Erythroblast (primary cell): Measurements from ENCODE around the gene SBF2.
A peak's percentile ranks its signal among the peaks of the same experiment; 100 is the strongest.

Source experiments
- DNase-seq, 2 experiments: peaks; one replicate each; lab custom pipeline; 2025; lab: John Stamatoyannopoulos, UW
- GATA1 ChIP-seq: IDR thresholded peaks from 2 replicates; pipeline ENCODE4 v1.6.1; 2011; ENCODE audit warnings: low read depth, mild to moderate bottlenecking, control low read depth, low read length, moderate library complexity
- POLR2A ChIP-seq: IDR thresholded peaks from 2 replicates; pipeline ENCODE4 v1.6.1; 2011; ENCODE audit warnings: mild to moderate bottlenecking, low read length

SBF2 gene

DNA sequence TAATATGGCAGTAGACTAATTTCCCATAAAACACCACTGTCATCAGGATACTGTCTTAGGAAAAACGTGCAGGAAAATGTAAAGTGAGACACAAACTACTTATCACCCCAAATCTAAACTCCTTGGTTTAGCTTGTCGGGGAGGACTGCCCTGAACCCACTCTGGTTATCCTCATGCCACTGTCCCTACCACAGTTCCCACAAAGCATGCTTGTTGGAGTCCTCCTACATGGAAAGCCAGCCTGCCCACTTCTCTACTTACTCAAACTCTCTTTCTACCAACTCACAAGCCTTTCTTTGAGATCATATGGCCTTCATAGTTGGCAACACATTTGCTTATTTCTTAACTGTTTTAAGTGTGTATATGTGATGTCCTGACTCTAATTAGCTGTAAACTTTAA lies 451.1 kb downstream of the SBF2 start:
- no peak for TF ChIP-seq GATA1
- no peak for TF ChIP-seq POLR2A
- DNase-seq = no peak

DNA sequence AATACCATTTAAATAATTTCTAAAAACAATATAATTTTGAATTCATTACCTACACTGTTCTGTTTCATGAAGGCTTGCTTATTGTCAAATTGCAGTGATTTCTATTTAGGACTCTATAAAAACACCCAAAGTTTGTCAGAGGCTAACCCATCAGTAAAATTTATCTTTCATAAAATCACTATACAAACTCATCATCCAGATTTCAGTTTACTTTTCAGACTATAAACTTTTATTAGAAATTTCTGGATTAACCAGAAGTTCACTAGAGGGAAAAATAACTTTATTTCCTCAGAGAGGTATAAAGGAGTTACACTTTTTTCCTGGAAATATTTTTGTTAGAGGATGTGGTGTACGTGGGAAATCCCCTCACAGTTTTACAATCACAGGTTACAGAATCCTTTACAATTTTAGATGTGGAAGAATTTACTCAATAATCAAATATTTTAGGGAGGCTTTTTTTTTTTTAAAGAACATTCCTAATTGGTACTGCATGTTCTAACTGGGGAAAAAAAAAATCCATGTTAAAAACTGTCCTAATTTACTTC lies 453.5 kb downstream of the SBF2 start:
- DNase-seq = no peak
- TF ChIP-seq POLR2A (no peak), GATA1 (no peak)

DNA sequence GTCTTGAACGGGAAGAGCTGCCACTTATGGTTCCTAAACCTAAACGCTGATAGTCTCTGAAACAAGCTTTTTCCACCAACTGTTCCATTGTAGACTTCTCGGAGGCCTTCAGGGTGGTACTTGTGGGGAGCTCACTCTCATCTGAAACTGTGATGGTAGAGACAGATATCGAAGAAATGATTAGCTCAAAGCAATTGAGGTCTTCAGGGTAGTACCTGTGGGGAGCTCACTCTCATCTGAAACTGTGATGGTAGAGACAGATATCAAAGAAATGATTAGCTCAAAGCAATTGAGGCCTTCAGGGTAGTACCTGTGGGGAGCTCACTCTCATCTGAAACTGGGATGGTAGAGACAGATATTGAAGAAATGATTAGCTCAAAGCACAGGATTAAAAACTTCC lies 454.5 kb downstream of the SBF2 start:
- no peak for DNase-seq
- TF ChIP-seq POLR2A (no peak), GATA1 (no peak)

DNA sequence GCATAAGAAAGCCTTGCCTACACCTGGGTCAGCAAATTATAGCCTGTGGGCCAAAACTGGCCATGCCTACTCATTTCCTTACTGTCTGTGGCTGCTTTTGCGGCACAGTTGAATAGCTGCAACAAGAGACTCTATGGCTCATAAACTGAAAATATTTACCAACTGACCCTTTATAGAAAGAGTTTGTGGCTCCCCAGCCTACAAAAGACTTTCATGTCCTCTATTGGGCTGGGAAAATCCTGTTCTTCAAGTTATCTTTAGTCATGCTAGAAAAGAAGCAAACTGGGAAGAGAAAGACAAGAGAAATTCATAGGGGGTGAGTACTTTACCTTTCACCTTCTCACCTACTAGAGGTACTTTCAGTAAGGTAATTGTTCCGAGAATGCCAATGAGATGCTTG lies 455.1 kb downstream of the SBF2 start:
- no peak for TF ChIP-seq POLR2A
- TF ChIP-seq GATA1 = no peak
- DNase-seq = no peak

DNA sequence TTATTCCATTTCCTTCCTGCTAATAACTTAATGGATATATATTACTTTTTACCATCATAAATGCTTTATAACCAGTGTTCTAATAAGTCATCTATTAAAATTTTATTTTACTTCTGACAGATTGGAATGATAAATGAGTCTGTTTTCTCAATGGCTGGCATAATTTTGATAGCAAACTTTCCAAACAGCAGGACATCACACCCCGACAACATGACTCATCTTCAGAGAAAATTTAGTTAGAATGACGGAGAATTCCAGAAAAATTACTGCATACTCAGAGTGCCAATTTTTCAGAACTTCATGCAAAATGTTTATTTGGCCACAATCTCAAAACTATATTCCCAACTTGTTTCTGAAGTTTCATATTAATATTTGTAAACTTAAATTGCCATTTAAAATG lies 455.8 kb downstream of the SBF2 start:
- DNase-seq = no peak
- TF ChIP-seq GATA1 (no peak), POLR2A (no peak)

DNA sequence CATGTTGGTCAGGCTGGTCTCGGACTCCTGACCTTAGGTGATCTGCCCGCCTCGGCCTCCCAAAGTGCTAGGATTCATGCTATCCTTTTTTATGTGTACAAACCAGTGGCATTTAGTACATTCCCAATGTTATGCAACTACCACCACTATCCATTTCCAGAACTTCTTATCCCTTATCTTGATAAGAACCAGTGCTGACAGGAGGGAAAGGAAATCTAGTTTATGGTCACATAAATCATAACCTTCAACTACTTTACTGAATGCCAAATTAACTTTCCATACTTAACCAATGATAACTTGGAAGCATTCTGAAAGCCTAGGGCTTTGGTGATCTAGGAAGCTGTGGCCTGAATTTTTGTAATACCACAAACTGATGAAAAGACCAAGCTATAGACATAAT lies 459.7 kb downstream of the SBF2 start:
- TF ChIP-seq GATA1 (no peak), POLR2A (no peak)
- DNase-seq = no peak

DNA sequence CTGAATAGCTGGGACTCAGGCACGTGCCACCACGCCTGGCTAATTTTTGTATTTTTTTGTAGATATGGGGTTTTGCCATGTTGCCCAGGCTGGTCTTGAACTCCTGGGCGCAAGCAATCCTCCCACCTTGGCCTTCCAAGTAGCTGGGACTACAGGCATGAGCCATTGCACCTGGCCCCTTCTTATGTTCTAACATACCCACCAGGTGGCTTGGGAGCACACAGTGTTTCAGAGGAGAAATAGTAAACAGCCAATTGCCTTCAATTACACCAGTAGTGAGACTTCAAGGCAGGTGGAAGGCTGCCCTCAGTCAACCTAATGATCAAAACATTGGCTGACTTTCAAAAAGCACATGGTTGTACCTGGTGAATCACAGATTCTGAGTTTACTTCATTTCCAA lies 462.9 kb downstream of the SBF2 start:
- DNase-seq = no peak

DNA sequence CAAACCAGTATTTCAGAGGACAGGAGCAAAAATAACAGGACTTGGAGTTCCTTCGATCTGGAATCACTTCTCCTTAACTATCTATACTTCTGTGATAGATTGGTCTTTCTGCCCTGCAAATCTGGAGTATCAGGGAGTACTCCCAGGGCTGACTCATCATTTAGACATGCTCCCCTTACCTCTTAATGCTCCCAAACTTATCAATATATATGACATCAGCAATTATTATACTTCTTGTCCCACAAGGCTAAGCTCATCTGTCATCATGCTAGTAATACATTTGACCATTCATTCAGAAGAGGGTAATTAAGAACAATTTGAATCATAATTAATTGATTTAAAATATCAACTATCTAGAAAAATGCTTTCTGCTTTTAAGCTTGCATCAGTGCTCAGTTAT lies 466.3 kb downstream of the SBF2 start:
- no peak for DNase-seq
- no peak for TF ChIP-seq POLR2A
- TF ChIP-seq GATA1 = no peak

More for the DNA sequence above, 462.9 kb downstream of the SBF2 start:
- TF ChIP-seq POLR2A = no peak

DNA sequence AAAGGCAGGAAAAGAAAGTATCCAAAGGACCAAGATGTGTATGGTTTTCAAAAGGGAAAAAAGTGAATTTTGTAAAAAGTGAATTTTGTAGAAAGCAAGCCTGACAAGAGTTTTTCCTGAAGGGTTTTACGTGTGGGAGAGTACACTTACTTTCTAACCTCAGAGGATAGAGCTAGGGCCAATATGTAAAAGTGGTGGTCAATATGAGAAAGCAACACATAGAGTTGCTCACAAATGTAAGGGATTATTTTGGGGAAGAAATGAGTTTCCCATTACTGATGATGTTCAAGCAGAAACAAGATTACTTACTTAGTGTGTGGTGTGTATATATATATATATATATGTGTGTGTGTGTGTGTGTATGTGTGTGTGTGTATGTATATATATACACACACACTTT lies 467.6 kb downstream of the SBF2 start:
- TF ChIP-seq POLR2A (no peak), GATA1 (no peak)
- no peak for DNase-seq

DNA sequence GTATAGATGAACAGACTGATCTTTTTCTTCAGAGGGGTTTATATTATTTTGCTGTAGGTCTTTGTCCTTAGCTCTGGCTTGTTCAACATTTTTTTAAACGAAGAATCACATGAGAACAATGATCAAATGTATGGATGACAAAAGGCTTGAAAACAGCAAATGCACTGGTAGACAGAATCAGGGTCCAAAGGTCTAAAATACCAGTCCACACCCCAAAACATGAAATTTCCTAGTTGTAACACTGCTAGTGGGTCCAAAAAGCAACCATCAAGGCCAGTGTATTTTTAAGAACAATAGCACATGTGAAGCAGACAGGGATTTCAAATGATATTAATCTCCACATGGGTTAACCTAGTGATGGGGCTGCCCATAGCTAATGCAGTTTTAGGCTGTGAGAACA lies 468.1 kb downstream of the SBF2 start:
- TF ChIP-seq POLR2A = no peak
- no peak for TF ChIP-seq GATA1

DNA sequence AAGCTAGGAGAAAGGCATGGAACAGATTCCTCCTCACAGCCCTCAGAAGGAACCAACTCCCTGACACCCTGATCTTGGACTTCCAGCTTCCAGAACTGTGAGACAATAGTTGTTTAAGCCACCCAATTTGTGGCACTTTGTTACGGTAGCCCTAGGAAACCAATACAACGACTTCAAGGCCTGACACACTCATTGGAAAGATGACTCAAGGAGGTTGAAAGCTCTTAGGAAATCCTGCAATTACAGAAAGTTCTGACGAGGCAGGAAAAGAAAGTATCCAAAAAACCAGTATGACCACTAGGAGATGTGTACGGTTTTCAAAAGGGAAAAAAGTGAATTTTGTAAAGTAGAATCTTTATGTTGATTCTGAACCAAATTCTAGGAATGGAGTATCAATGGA lies 468.7 kb downstream of the SBF2 start:
- TF ChIP-seq POLR2A (no peak), GATA1 (no peak)
- no peak for DNase-seq

More for the DNA sequence above, 468.1 kb downstream of the SBF2 start:
- no peak for DNase-seq

DNA sequence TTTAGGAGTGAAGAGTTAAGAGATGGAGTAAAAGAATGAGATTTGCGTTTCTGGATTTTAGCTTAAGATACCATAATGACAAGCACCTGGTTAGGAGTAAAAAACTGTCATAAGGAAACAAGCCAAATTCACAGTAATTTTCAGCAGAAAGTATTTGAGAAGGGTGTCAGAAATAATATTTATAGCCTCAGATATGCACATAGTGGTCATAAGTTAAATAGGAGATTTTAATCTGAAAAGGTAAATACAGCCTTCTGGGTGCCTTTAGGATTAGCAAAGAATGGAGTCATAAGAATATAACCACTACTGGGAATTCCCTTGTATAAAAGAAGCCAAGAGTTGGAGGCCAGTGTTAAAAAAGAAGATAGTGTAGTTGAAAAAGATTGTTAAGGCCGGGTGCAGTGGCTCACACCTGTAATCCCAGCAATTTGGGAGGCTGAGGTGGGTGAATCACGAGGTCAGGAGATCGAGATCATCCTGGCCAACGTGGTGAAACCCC lies 470.1 kb downstream of the SBF2 start:
- DNase-seq = no peak
- TF ChIP-seq GATA1 = no peak
- no peak for TF ChIP-seq POLR2A

DNA sequence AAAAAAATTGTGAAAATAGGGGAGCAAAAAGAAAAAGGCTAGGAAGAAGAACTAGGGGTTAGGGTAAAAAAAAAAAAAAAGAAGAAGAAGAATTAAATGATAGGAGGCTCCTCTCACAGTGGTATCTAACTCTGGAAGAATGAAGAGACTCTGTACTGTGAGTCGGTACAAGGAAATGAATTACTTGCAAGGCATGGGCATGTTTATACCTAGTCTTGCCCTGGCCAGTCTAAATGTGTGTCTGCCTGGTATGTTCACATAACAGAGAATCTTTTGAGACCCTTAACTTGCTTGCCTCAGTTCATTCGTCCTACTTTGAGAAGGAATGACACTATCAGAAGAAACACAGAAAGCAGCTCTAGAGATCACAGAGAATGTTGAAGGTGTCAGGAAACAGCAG lies 470.6 kb downstream of the SBF2 start:
- no peak for TF ChIP-seq POLR2A
- no peak for TF ChIP-seq GATA1
- DNase-seq = no peak

DNA sequence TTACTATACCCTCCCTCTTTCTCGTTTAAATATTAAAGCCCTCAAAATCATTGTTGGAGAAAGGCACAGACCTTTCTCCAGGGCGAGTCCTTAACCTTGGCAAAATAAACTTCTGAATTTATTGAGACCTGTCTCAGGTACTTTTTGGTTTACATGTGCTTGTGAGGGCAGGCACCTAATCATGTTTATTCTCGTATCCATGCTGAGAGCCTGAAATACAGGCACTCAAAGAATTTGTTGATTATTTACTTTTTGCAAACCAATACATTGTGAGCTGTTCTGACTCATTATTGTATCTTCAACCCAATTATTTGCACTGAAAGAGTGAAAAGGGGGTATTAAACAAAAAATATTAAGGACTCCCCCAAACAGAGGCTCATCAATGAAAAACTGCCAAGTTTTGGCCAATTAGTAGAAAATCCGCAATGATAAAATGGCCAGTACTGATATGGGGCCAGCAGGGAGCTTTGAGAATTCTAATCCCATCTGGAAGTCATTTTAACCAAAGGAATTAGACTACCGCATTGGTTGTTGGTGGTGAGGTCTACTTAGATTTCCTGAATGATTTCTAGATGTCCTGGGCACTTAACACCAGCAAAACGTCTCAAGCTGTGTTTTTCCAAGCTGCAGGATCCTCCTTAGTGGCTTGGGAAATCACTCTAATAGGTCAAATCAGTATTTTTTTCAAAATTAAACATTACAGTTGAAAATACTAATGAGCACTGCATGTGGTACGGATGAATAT lies 472.8 kb downstream of the SBF2 start:
- no peak for TF ChIP-seq GATA1
- TF ChIP-seq POLR2A = no peak
- no peak for DNase-seq

DNA sequence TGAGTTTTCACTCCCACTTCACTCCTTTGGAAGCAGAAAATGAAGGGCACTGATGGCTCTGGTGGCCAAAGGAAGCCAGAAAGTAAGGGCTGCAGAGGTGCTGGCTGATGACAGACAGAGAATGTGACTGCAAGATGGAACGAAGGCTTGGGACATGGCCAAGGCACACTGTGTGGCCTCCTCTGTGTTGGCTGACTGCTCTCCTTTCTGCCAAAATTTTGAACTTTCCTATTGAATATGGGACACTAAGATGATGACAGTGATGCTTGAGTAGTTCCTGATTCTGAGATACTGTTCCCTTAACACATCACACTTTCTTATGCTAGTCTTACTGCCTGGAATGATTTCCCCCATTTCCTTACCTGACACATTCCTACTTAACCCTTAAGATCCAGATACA lies 473.8 kb downstream of the SBF2 start:
- DNase-seq = peak; percentile 14 to 40
- TF ChIP-seq GATA1 (no peak), POLR2A (no peak)

DNA sequence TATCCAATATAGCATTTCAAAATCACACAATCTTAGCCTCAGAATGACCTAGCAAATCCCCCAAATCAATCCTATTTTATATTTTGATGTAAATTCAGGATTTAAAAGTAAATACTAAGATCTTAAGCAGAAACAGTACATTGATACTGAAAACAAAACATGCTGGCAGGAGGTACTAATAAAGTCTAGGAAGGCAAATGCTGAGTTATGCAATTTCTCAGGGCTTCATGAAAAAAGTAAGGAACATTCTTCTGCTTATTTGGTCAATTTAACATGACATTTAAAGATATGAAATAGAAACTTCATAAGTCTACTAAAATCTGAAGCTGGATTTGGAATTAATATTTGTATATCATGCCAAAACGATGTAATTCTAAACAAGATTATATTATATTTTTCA lies 476.8 kb downstream of the SBF2 start:
- TF ChIP-seq POLR2A (no peak), GATA1 (no peak)
- no peak for DNase-seq
